K562 (cell line): ENCODE data around the gene NUP62. TPM values are rescaled to one million over a fixed set of nuclear protein-coding genes. Genes with fewer than 3 reads are reported as not detected.
A peak's percentile ranks its signal among the peaks of the same experiment; 100 is the strongest.

ENCODE experiments used
- AFF4 ChIP-seq: sonication (generic); formaldehyde crosslinking; IDR thresholded peaks from 2 replicates; pipeline ENCODE4 v1.8.0; 2023; ENCODE audit warnings: mild to moderate bottlenecking, missing genetic modification reagents
- CEBPG ChIP-seq, 3 experiments: fragments of 200-800 bp in 1 of 3; sonication (Bioruptor generic) in 1 of 3; sonication (generic) in 1 of 3; formaldehyde crosslinking in 1 of 3; IDR thresholded peaks in 2 of 3; conservative IDR thresholded peaks in 1 of 3; 2 replicates each; pipeline versions ENCODE4 v1.6.1 to v1.8.0; 2016 to 2022; ENCODE audit warnings: missing compliant biosample characterization in 2 of 3, missing genetic modification characterization in 2 of 3, mild to moderate bottlenecking in 1 of 3, missing genetic modification reagents in 1 of 3
- E2F1 ChIP-seq: sonication (generic); formaldehyde crosslinking; IDR thresholded peaks from 2 replicates; pipeline ENCODE4 v1.8.1; 2023; ENCODE audit warnings: mild to moderate bottlenecking, missing genetic modification reagents, moderate library complexity
- E4F1 ChIP-seq: fragments of 250-450 bp; sonication (Bioruptor Pico); IDR thresholded peaks from 2 replicates; pipeline ENCODE4 v1.5.0; 2021; ENCODE audit warnings: mild to moderate bottlenecking, borderline replicate concordance
- KLF13 ChIP-seq: fragments of 450-650 bp; IDR thresholded peaks from 2 replicates; pipeline ENCODE4 v1.6.1; 2016; ENCODE audit warnings: missing genetic modification characterization, low read depth, mild to moderate bottlenecking, missing compliant biosample characterization, moderate library complexity, borderline replicate concordance
- SNAPC5 ChIP-seq: fragments of 250-450 bp; sonication (Bioruptor Pico); IDR thresholded peaks from 2 replicates; pipeline ENCODE4 v1.8.0; 2021; ENCODE audit warnings: moderate library complexity, mild to moderate bottlenecking, inconsistent platforms
- TEAD4 ChIP-seq, 2 experiments: sonication (generic) in 1 of 2; formaldehyde crosslinking in 1 of 2; IDR thresholded peaks; 2 replicates each; pipeline versions ENCODE4 v1.6.1 to v1.8.0; 2012 to 2022; ENCODE audit warnings: borderline replicate concordance in 1 of 2, inconsistent platforms in 1 of 2, low read length in 1 of 2, mild to moderate bottlenecking in 1 of 2, missing genetic modification reagents in 1 of 2
- TRIM25 ChIP-seq: fragments of 450-650 bp; IDR thresholded peaks from 2 replicates; pipeline ENCODE4 v1.7.0; 2016; ENCODE audit warnings: borderline replicate concordance
- ZNF518B ChIP-seq: fragments of 250-450 bp; sonication (Bioruptor Pico); IDR thresholded peaks from 2 replicates; pipeline ENCODE4 v1.5.0; 2021; ENCODE audit warnings: mild to moderate bottlenecking, moderate library complexity
- polyA plus RNA-seq, 8 experiments: library from polyadenylated mRNA; depleted of rRNA in 4 of 8; stranded (reverse) in 5 of 8; unstranded in 3 of 8; fragments of >200 nt; fragmentation: Nextera tagmentation in 2 of 8; fragmentation: Illumina TruSeq in 1 of 8; extraction: Ambion mirVana in 2 of 8; extraction: Trizol in 1 of 8; gene quantifications; 2 replicates each; pipeline versions ENCODE4 v1.2.1 to v1.2.3, GENCODE V29; 2011 to 2014; ENCODE audit warnings: inconsistent platforms in 1 of 8, missing spikeins in 1 of 8
- total RNA-seq, 7 experiments: library from RNA; depleted of rRNA in 6 of 7; stranded (reverse); fragments of >200 nt in 6 of 7; fragmentation: Illumina TruSeq in 2 of 7; extraction: Trizol in 2 of 7; gene quantifications; 2 replicates each; pipeline versions ENCODE4 v1.2.1 to v1.2.3, GENCODE V29; 2011 to 2021; ENCODE audit warnings: low replicate concordance in 1 of 7

NUP62 gene
- total and polyA plus RNA-seq, 9 of the 15 experiments (the other 6 are each of a cell fraction or from before 2014, with no cell fraction given) = 16.9 to 109 (median 66.0) TPM

- TF ChIP-seq E4F1 (CRISPR knock-in tag) (peak; percentile 52; the same call in 1 of the 2 replicates), KLF13 (0 out of 2 replicates have a peak, but pooled peaks have one; percentile 5), TRIM25 (0 out of 2 replicates have a peak, but pooled peaks have one; percentile 25), ZNF518B (CRISPR knock-in tag) (no peak), SNAPC5 (CRISPR knock-in tag) (no peak), TEAD4 (IDR thresholded peaks at IDR 0.05; ENCODE audit: low read length) (peak; percentile 6; the same call in 1 of the 2 replicates), TEAD4 (CRISPR knock-in tag; IDR thresholded peaks at IDR 0.05; ENCODE audit: borderline replicate concordance) (no peak), AFF4 (peak; percentile 96), E2F1 (CRISPR knock-in tag) (0 out of 2 replicates have a peak, but pooled peaks have one; percentile 9), CEBPG (CRISPR knock-in tag; IDR thresholded peaks at IDR 0.05) (0 out of 2 replicates have a peak, but pooled peaks have one; percentile 3), CEBPG (tag; conservative IDR thresholded peaks at IDR 0.05 in 1 of 2, IDR thresholded peaks at IDR 0.05 in 1 of 2) (no peak)
Measured at GRCh38 chr19:49929611-49930482, 543 bp upstream of the NUP62 start (continued).
